ENCODE measurements around the gene CRYBG2.
"Not testable (repeated sequence)": the region's sequence is repeated elsewhere in the genome, so short reads cannot be mapped to it uniquely, and the experiment has no call there.

Gene CRYBG2

DNA sequence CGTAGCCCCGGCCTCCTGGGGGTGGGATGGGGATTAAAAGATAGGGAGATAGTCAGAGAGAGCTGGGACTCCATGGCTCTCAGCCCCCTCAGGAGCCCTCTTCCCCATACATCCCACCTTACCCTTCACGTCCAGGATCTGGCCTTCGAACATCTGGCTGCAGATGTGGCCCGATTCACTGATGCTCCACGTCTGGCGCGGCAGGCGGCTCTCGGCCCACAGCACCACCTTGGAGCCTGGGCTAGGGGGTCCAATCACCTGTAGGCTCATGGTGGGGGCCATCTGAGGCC is 31.9 kb downstream of the CRYBG2 start:
- in situ Hi-C loops (cut with MboI; ENCODE audit: low sequenced_read_pairs), result loop anchor here (5.0 kb wide), 1 partner anchor 35 kb away; no protein-coding TSS in a partner anchor

- in situ Hi-C loops (cut with MboI; ENCODE audit: low sequenced_read_pairs), result loop anchor here (5.0 kb wide), 1 partner anchor 34 kb away; no protein-coding TSS in a partner anchor
Observed at GRCh38 chr1:26321315-26322041, 32.5 kb downstream of the CRYBG2 start.

- in situ Hi-C loops (cut with MboI; ENCODE audit: low sequenced_read_pairs), result loop anchor here (5.0 kb wide), 1 partner anchor 34 kb away; no protein-coding TSS in a partner anchor
Observed at GRCh38 chr1:26320896-26321295, 33.0 kb downstream of the CRYBG2 start.

- in situ Hi-C loops (cut with MboI; ENCODE audit: low sequenced_read_pairs), result no loop called here
Observed at GRCh38 chr1:26318338-26319064, 35.4 kb downstream of the CRYBG2 start.

DNA sequence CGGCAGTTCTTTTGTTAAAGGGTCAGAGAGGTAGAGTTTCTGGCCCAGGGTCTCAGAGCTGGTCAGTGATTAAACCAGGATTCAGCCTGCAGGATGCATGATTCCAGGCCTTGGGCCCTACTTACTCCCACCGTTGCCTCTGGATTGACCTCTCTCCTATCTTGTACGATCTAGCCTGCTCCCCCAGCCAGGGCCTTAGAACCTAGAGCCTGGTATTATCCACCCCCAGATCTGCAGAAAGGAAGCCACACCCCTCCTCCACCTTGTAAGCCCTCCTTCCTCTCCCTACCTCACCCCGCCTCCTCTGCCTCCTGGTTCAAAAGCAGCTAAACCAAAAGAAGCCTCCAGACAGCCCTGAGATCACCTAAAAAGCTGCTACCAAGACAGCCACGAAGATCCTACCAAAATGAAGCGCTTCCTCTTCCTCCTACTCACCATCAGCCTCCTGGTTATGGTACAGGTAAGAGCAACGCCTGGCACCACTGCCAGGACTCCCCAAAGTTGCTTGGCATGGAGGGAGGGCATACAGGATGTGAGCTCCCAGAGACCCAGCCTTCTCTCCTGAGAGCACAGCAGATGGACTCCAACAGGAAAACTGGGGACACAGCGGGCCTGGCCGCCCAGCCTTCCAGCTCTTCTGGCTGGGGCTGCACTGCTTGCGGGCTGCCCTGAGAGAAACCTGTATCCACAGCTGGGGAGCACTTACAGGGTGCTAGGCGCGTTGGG is 36.2 kb downstream of the CRYBG2 start, which contains the start of gene CD52:
TSS of gene CD52 (plus strand) at position 347 of the 726 bp plus-strand sequence. CDS start at position 407, 60 bp downstream.
- in situ Hi-C loops (cut with MboI; ENCODE audit: low sequenced_read_pairs), result no loop called here

DNA sequence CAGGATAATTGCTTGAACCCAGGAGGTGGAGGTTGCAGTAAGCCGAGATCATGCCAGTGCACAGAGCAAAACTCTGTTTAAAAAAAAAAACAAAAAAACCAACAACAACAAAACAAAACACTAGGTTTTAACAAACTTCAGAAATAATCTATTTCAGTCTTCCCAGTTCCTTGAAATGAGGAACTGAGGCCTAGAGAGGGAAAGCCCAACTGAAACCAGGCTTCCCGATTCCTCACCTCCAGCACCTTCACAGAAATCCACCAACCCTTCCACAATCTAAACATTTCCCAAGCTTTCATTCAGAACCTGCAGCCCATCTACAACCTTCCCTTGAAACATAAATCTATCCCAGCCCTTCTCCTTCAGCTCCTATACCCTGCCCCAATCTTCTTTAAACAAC is 36.8 kb downstream of the CRYBG2 start:
- in situ Hi-C loops (cut with MboI; ENCODE audit: low sequenced_read_pairs), result no loop called here

- in situ Hi-C loops (cut with MboI; ENCODE audit: low sequenced_read_pairs), result no loop called here
Observed at GRCh38 chr1:26315874-26316850, 37.8 kb downstream of the CRYBG2 start.

GRCh38 chr1:26314501-26314900 is 39.4 kb downstream of the CRYBG2 start:
- in situ Hi-C loops (cut with MboI; ENCODE audit: low sequenced_read_pairs), result no loop called here

DNA sequence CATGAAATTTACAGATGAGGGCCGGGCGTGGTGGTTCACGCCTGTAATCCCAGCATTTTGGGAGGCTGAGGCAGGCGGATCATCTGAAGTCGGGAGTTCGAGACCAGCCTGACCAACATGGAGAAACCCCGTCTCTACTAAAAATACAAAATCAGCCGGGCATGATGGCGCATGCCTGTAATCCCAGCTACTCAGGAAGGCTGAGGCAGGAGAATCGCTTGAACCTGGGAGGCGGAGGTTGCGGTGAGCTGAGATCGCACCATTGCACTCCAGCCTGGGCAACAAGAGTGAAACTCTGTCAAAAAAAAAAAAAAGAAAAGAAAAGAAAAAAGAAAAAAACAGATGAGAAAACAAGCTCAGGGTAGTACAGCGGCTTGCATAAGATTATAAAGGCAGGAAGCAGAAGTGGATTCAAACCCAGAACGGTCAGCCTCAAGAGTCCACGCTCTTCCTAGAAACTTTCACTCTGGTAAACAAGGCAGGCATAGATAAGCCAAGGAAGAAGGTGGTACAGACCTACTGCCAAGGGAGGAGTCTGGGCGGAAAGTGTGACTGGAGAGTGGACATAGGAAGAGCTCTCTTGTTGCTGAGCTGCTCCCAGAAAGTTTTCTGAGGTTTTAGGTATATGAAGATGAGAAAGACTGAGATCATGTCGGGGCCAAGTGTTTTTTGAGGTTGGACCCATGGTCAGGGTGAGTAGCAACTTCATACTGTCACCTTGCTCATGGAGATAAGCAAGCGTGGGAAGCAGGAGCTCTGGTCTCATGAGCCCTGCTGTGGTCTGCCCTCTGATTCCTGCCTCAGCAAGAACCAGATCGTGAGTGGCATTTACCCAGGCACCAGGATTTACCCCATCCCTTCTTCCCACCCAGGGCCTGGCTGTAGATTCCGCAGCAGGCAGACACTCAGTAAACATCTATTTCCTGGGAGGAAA is 45.7 kb downstream of the CRYBG2 start:
- in situ Hi-C loops (cut with MboI; ENCODE audit: low sequenced_read_pairs), result not testable (repeated sequence)

DNA sequence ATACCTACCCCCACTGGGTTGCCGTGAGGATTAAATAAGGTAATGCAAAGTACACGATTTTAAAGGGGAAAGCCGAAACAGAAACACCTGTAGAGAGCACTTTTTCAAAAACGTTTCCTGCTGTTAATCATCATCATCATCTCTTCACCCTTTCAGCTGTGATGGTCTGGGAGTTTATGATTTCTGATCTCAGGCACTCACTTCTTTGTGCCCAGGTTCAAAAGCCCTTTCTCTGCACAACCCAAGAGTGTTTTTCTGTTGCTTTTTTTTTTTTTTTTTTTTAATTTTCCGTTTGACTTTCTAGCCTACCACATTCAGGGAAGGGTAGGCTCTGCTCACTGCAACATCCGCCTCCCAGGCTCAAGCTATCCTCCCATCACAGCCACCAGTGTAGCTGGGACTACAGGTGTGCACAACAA is 46.6 kb downstream of the CRYBG2 start:
- in situ Hi-C loops (cut with MboI; ENCODE audit: low sequenced_read_pairs), result no loop called here

- in situ Hi-C loops (cut with MboI; ENCODE audit: low sequenced_read_pairs), result no loop called here
Observed at GRCh38 chr1:26306290-26307229, 47.4 kb downstream of the CRYBG2 start, which contains the start of gene UBXN11. TSS of gene UBXN11 (minus strand) at chr1:26306636. CDS start at chr1:26302883, 3,753 bp downstream.

DNA sequence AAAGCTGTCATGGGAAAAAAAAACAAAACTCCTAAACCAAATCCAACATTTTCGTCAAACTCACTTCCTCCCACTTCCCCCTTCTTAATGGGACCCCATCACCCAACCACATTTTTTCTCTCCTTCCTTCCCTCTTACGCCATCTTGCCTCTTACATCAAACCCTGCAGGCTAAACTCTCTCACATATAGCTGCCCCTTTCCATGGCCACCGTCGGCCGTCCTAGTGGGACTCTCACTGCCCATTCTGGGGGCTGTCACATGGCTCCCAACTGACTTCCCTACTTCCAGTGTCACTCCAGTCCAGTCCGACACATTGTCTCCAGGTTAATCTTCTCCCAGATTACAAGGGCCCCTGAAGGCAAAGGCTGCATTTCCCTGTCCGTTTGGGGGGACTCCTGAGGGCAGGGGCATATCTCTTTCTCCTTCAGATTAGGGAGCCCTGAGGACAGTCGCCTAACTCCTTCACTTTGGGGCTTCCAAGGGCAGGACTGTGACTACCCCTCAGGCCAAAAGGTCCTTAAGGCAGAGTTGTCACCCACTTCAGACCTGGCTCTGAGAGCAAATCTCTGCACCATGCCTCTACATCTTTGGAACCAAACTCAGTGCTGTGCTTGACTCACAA is 48.2 kb downstream of the CRYBG2 start:
- in situ Hi-C loops (cut with MboI; ENCODE audit: low sequenced_read_pairs), result no loop called here

GRCh38 chr1:26302733-26303405 is 51.1 kb downstream of the CRYBG2 start:
- in situ Hi-C loops (cut with MboI; ENCODE audit: low sequenced_read_pairs), result no loop called here

- in situ Hi-C loops (cut with MboI; ENCODE audit: low sequenced_read_pairs), result no loop called here
Observed at GRCh38 chr1:26300578-26301275, 53.2 kb downstream of the CRYBG2 start.

DNA sequence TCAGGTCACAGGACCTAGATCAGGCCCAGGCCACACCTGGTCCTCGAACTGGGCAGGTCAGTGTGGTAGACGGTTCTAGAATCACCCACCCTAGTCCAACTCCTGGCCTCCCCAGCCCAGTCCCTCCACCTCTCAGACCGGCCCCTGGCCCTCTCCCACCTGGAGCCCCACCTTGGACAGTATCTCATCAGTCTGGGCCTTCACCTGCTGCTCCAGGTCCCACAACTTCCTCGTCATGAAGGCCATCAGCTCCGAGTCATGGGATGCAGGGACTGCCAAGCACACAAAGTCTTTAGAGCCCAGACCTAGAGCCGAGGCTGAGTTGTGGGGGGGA is 56.2 kb downstream of the CRYBG2 start:
- in situ Hi-C loops (cut with MboI; ENCODE audit: low sequenced_read_pairs), result no loop called here

- in situ Hi-C loops (cut with MboI; ENCODE audit: low sequenced_read_pairs), result no loop called here
Observed at GRCh38 chr1:26297057-26297790, 56.7 kb downstream of the CRYBG2 start.
